Right lung (tissue), 5 donors: ENCODE data around the gene CYTH3. TPM values are rescaled to one million over a fixed set of nuclear protein-coding genes. Genes with fewer than 3 reads are reported as not detected.
"Not testable (repeated sequence)": the region's sequence is repeated elsewhere in the genome, so short reads cannot be mapped to it uniquely, and the experiment has no call there.

Source experiments
- DNase-seq, 2 donors: peaks; one replicate each; pipeline ENCODE4 v3.0.0-alpha.2; 2013
- polyA plus RNA-seq, 5 donors: library from polyadenylated mRNA; unstranded; fragments of 120-200 nt; gene quantifications; one replicate each; pipeline versions ENCODE4 v1.2.1 to v1.2.3, GENCODE V29; 2013; ENCODE audit warnings: inconsistent platforms in 1 of 5, low replicate concordance in 1 of 5; ENCODE audit not compliant: insufficient read length in 5 of 5, insufficient read depth in 1 of 5

CYTH3 gene
- polyA plus RNA-seq, 5 donors: 20.3 to 28.5 (median 27.5) TPM

DNA sequence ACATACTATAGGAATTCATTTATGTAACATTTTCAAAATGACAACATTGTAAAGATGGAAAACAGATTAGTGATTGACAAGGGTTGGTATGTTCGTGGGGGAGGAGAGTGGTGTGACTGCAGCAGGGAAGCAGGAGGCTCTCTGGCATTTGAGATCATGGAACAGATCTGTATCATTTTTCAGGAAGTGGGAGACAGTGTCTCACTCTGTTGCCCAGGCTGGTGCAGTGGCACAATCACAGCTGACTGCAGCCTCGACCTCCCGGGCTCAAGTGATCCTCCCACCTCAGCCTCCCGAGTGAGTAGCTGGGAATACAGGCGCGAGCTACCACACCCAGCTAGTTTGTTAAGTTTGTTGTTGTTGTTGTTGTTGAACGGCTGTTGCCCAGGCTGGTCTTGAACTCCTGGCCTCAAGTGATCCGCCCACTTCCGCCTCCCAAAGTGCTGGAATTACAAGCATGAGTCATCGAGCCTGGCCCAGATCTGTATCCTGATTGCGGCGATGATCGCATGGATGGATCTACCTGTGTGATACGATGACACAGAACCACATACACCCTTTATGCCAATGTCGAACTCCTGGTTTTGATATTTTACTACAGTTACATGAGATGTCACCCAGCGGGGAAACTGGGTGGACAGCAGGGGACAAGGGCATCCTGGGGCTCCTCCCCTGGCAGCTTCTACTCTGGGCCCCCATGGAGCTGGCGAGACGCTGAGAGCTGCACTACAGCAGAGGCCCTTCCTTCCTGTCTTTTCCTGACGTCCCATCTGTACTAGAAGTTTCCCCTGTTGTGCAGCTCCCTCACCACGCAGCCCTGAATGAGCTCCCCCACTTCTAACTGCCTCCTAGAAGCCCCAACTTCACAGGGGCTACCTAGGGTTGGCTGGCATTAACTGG, 12.3 kb upstream of the CYTH3 start:
- no peak for DNase-seq

DNA sequence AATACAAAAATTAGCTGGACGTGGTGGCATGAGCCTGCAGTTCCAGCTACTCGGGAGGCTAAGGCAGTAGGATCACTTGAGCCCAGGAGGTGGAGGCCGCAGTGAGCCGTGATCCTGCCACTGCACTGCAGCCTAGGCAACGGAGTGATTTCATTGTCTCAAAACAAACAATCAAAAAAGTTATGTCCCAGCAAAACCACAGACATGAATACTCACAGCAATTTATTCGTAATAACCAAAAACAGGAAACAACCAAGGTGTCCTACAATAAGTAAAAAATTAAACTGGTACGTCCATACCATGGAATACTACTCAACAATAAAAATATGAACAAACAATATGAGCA, 11.6 kb upstream of the CYTH3 start:
- no peak for DNase-seq

DNA sequence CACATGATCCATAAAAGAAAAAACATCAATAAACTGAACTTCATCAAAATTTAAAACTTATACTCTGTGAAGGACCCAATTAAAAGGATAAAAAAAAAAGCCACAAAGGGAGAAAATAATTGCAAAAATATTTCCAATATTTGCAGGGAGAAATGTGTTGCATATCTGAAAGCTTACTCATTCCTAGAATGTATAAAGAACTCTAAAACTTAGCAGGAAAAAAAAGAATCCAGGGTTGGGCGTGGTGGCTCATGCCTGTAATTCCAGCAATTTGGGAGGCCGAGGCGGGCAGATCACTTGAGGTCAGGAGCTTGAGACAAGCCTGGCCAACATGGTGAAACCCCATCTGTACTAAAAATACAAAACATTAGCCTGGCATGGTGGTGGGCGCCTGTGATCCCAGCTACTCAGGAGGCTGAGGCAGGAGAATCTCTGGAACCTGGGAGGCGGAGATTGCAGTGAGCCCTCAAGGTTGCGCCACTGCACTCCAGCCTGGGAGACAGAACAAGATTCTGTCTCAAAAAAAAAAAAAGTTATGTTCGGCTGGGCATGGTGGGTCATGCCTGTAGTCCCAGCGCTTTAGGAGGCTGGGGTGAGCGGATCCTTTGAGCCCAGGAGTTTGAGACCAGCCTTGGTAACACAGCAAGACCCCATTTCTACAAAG, 11.1 kb upstream of the CYTH3 start:
- DNase-seq: not testable (repeated sequence)

DNA sequence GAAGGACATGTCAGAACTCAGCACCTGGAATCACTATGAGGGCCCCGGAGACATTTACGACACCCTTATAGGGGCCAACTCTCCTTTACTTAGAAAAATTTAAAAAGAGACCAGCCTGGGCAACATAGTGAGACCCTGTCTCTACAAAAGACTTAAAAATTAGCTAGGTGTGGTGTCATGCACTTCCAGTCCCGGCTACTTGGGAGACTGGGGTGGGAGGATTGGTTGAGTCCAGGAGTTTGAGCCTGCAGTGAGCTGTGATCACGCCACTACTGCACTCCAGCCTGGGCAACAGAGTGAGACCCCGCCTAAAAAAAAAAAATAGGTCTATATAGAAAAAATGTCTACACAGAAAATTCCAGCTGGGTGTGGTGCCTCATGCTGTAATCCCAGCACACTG, 7.5 kb upstream of the CYTH3 start:
- no peak for DNase-seq

DNA sequence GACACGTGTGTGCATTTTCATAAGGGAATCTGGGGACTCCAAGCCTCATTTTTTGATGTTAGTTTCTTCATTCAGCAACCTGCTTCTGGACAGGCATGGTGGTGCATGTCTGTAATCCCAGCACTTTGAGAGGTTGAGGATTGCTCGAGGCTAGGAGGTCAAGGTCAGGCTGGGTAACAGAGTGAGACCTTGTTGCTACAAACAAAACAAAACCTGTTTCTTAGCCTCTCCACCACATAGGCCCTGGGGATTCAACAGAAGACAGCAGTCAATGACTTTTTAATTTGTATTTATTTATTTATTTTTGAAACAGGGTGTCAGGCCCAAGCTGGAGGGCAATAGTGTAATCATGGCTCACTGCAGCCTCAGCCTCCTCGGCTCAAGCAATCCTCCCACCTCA, 6.9 kb upstream of the CYTH3 start:
- DNase-seq: no peak

DNA sequence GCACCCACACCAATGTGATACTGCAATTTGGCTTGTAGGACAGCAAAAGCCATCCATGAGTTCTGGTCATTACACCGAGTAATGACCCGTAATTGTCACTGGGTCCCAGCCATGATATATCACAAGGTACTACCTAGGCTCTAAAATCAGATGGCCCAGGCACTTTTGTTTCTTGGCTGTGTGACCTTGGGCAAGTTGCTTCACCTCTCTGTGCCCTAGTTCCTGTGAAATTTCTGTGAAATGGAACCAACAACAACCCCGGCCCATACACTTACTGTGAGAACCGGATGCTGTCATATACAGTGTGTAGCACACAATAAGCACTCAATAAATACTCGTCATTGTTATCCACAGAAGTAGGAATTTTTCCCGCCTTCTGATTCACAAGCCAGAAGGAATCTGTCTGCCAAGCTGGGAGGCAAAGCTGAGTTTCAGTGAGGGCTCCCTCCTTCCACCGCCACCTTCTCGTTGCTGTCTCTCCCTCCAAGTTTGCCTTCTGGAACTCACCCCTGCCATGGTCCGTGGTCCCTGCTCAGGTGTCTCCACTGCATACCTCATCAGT, 6.4 kb upstream of the CYTH3 start:
- no peak for DNase-seq

DNA sequence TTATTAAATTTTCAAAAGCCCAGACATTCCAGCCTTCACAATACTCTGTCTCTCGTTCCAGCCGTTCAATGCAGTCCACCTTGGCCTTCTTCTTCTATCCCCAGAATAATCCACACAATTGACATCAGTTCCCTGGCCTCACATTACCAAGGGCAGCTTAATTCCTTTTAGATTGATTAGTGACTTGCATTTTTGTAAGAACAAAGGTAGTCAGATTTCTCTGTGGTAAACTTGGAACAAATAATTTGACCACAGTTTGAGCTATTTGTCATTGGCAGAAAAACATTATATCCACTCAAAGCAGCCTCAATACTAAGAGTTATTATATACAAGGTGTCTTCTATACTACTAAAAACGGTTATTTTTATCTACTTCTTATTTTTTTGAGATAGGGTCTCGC, 5.1 kb upstream of the CYTH3 start:
- no peak for DNase-seq

DNA sequence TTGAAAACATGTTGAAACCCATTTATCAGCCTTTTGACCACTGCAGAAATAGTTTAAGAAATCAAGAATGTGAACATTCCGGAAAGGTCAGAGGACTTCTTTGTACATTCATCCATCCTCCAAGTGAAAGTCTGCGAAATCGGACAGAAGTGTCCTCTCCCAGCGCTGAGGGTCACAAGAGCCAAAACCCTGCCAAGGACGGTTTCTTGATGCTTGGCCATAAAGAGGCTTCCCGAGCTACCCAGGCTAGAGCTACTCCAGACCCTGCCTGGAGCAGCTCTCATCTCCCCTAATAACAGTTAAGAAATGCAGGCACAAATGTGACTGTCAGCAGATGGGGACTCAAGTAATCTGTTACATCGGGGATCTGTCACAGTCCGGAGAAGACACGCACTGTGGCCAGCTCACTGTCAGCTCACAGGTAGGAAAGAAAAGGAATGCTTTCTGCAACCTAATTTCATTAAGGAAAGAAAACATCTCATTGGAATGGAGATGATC, 4.5 kb upstream of the CYTH3 start:
- no peak for DNase-seq

DNA sequence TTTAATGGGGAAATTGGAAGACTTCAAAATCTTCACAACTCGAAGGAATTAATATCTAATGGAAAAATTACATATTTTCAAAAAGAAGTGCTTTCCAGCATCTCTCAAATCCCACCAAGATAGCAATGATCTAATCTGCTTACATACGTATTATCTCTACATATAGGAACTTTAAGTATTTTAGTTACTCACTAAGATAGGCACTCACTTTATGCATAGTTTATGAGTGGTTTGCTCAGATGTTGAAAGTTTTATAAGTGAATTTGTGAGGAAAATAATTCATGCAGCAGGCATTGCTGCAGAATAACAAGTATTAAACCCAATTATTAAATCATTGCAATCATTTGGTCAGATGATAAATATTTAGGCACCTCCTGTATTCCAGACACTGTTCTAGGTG, 2.3 kb upstream of the CYTH3 start:
- no peak for DNase-seq

DNA sequence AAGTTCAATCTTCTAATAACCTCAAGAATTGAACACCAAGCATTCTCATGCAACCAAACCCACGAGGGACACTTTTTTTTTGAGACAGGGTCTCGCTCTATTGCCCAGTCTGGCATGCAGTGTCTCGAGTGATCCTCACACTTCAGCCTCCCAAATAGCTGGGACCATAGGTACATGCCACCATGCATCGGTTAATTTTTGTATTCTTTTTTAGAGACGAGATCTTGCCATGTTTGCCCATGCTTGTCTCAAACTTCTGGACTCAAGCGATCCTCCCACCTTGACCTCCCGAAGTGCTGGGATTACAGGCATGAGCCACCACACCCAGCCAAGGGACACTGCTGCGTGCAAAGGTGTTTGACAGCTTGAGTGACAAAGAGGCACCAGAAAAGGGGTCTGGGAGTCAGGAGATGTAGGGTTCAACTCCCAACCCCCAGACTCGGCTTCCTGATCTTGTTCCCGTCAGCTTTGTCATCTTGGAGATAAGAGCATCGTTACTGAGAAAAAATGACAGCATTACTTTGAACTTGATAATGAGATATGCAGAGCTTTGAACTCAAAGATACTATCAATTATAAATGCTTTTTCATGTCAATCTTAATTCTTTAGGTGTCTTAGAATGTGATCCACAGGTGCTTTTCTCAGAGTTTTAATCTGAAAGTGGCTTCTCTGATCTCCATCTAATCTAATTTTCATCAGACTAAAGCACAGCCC, 1.6 kb upstream of the CYTH3 start:
- DNase-seq: no peak

DNA sequence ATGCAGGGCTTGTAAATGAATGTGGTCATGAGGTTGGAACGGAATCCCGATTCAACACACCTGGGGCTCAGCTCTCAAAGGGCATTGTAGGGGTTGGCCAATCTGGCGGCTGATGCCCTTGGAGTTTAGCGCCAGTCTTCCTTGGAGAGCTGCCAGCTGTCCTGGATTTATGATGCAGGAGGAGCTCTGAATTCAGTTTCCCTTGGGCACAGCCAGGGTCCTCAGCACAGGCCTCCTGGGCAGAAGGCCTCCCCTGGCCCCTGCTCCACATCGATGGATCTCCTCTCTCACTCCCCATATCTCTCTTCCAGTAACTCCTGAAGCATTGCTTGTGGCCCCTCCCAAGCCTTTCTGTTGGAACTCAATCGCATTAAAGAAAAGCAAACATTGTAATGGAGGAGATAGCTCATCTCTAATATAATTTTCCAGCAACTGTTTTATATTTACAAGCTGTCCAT, 985 bp upstream of the CYTH3 start:
- DNase-seq: no peak

DNA sequence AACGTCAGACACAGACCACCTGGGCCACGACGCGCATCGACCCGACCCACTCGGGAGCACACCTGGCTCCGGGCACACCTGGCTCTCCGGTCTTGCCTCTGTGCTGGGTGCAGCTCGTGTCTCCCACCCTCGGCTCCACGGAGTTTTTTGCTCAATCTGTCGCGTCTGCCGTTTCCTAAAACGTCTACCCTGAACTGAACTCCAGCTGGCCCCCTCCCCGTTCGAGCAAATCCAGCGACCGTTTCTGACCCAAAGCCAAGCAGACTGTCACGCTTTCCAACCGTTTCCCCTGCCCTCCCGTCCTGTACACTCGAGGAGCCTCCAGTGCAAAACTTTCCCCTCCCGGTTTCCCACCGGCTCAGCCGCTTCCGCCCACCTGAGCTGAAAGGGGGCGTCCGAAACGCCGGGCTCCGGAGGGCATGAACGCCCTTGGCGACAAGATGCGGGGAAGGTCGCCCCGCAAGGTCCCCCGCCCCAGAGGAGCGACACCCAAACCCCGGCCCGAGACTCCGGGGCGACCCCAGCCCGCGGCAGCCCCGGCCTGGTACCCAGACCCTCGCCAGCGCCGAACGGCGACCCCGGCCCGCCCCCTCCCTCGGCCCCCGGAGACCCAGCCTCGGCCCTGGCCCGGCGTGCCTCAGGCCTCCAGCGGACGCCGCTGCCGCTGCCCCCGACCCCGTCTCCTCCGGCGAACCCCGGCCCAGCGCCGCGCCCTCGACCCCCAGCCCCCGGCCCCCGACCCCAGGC, 557 bp downstream of the CYTH3 start:
- DNase-seq: no peak

DNA sequence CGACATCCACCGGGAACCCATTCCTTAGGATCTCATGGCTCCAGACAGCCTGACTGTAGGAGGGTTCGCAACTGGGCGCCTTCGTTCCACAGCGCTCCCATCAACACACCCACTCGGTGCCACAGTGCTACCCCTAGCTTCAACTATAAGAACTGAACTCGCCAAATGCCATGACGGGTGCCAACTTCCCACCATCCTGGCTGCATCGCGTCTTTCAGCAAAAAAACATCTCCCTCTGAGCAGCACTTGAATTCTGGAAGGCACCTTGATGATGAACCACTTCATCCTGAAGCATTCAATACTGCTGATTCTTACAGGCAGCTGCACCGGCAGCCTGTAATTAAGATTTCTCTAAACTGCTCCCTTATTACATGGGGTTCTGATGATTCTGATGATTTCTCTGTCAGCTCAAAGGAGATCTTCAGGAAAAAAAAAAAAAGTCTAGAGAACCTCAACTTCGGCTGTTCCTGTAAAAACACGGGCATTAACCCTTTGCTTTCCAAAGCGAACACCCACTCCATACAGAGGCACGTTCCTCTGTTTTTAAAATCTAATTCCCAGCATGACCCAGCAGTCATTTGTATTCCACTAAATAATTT, 1.3 kb downstream of the CYTH3 start:
- peak in 1 of 2 donors; percentile 39 for DNase-seq

DNA sequence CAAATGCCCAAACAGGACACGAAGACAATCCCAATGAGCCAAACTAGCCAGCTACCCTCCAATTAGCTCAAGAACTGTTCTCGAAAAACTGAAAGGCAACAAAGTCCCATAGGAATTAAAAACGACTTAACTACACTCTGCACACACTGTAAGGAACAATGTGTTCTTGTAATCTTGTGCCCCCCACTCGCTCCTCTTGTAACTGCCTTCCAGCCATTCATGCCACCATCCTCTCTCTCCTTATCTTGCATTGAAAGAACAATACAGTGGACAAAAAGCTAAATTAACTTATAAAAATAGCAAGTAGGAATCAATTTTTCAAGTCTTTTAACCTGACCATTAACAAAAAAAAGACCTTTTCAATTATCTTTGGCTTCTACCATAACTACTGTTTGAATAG, 2.9 kb downstream of the CYTH3 start:
- DNase-seq: no peak

DNA sequence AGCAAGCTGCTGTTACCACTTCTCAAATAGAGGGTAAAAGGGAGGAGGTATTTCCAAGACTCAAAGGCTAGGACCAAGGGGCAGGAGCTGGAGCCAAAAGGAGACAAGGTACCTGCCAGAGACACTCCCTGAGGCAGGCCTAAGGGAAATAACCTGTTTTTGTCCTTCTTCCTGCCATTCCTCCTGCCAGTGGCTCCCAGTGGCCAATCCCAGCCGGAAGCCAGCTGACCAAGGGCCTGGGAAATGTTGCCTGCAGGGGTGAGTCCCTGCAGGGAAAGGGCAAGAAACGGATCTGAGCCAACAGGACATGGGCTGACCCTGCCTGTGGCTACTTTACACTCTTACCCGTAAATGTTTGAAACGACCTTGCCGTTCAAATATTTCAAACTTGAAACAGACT, 3.5 kb downstream of the CYTH3 start:
- no peak for DNase-seq

DNA sequence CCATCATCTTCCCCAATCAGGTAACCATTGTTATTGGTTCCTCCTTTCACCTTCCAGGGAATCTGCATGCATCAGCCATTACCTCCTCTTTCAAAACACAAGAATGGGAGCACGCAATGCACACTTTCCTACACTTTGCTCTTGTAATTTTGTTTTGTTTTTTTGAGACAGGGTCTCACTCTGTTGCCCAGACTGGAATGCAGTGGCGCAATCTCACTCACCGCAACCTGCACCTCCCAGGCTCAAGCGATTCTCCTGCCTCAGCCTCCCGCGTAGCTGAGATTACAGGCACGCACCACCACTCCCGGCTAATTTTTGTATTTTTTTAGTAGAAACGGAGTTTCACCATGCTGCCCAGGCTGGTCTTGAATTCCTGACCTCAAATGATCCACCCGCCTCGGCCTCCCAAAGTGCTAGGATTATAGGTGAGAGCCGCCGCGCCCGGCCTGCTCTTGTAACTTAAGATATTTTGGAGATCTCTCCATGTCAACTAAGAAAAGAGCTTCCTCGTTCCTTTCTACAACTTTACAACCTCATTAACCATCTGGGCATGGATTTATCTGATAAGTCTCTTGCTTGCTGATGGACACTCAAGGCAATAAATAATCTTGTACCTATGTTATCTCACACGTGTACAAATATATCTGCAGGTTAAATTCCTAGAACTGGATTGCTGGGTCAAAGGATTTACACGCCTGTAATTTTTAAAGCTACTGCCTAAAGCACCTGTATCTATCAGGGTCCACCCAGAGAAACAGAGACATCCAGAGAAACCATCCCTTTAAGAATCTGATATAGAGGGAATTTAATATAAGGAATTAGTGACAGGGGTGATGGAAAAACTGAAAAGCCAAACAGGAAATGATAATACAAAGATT, 4.2 kb downstream of the CYTH3 start:
- DNase-seq: no peak

DNA sequence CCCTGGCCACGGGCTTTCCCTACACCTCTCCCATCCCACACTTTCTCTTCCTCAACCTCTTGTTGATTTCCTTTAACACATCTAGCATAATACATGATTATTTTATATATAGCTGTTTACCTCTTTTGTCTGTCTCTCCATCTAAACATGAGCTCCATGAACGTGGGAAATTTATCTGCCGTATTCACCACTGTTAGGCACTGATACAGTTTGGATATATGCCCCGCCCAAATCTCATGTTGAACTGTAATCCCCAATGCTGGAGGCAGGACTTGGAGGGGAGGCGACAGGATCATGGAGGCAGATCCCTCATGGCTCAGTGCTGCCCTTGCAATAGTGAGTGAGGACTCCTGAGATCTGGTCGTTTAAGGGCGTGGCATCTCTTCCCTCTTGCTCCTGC, 5.7 kb downstream of the CYTH3 start:
- DNase-seq: no peak

DNA sequence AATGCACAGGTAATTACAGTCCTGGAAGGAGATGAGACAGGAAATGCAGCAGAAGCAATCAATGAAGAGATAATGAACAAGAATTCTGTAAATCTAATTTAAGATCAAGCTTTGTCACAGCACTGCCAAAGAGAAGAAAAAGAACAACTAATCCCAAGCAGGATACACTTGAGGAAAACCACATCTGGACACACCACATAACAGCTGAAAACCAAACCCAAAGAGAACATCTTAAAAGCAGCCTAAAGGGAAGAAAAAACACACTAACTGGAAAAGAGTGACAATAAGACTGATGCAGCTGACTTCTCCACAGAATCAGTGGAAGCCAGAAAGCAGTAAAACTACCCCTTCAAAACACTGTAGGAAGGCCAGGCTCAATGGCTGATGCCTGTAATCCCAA, 10.2 kb downstream of the CYTH3 start:
- no peak for DNase-seq

DNA sequence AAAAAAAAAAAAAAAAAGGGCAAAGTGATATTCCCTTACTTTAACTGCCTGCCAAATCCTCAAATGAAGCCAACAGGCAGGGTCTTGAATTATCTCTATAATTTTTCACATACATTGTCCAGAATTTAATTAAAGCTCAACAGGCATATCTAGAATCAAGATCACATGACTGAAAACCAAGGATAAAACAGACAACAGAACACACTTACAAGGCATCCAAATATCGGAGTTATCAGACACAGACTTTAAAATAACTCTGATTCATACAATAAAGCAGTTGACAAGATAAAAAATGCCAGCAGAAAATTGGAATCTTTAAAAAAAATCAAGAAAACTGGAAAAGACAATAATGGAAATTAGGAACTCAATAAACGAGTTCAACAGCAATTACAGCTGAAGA, 10.7 kb downstream of the CYTH3 start:
- DNase-seq: no peak
